ENCODE measurements around the gene DDR2.

Gene DDR2

GRCh38 chr1:162697140-162697895 lies 65.1 kb downstream of the DDR2 start:
- no peak for DNase-seq (ENCODE audit: low read depth in 3 of 3)

- DNase-seq (ENCODE audit: low read depth in 3 of 3) = no peak
These were observed 67.1 kb downstream of the DDR2 start for GRCh38 chr1:162699366-162699765.

GRCh38 chr1:162700131-162700530 lies 67.9 kb downstream of the DDR2 start:
- no peak for DNase-seq (ENCODE audit: low read depth in 3 of 3)

GRCh38 chr1:162701286-162701685 lies 69.0 kb downstream of the DDR2 start:
- no peak for DNase-seq (ENCODE audit: low read depth in 3 of 3)

- DNase-seq (ENCODE audit: low read depth in 3 of 3) = no peak
These were observed 70.4 kb downstream of the DDR2 start for GRCh38 chr1:162702628-162703027.

- no peak for DNase-seq (ENCODE audit: low read depth in 3 of 3)
These were observed 71.4 kb downstream of the DDR2 start for GRCh38 chr1:162703708-162704107.

- DNase-seq (ENCODE audit: low read depth in 3 of 3) = no peak
These were observed 72.6 kb downstream of the DDR2 start for GRCh38 chr1:162704673-162705424.

- DNase-seq (ENCODE audit: low read depth in 3 of 3) = no peak
These were observed 73.7 kb downstream of the DDR2 start for GRCh38 chr1:162706003-162706402.

GRCh38 chr1:162706606-162707005 lies 74.3 kb downstream of the DDR2 start:
- no peak for DNase-seq (ENCODE audit: low read depth in 3 of 3)

- no peak for DNase-seq (ENCODE audit: low read depth in 3 of 3)
These were observed 76.0 kb downstream of the DDR2 start for GRCh38 chr1:162708286-162708685.

- no peak for DNase-seq (ENCODE audit: low read depth in 3 of 3)
These were observed 77.0 kb downstream of the DDR2 start for GRCh38 chr1:162709132-162709860.

- DNase-seq (ENCODE audit: low read depth in 3 of 3) = no peak
These were observed 77.6 kb downstream of the DDR2 start for GRCh38 chr1:162709870-162710269.

GRCh38 chr1:162710345-162710744 lies 78.1 kb downstream of the DDR2 start:
- no peak for DNase-seq (ENCODE audit: low read depth in 3 of 3)

GRCh38 chr1:162710780-162711465 lies 78.7 kb downstream of the DDR2 start:
- DNase-seq (ENCODE audit: low read depth in 3 of 3) = no peak

- no peak for DNase-seq (ENCODE audit: low read depth in 3 of 3)
These were observed 80.2 kb downstream of the DDR2 start for GRCh38 chr1:162712317-162713029.

- no peak for DNase-seq (ENCODE audit: low read depth in 3 of 3)
These were observed 83.9 kb downstream of the DDR2 start for GRCh38 chr1:162716123-162716522.

- DNase-seq (ENCODE audit: low read depth in 3 of 3) = no peak
These were observed 84.3 kb downstream of the DDR2 start for GRCh38 chr1:162716552-162716951.

GRCh38 chr1:162717548-162718184 lies 85.4 kb downstream of the DDR2 start:
- DNase-seq (ENCODE audit: low read depth in 3 of 3) = no peak

GRCh38 chr1:162719678-162720077 lies 87.4 kb downstream of the DDR2 start:
- no peak for DNase-seq (ENCODE audit: low read depth in 3 of 3)

GRCh38 chr1:162720996-162721395 lies 88.7 kb downstream of the DDR2 start:
- no peak for DNase-seq (ENCODE audit: low read depth in 3 of 3)

- no peak for DNase-seq (ENCODE audit: low read depth in 3 of 3)
These were observed 89.2 kb downstream of the DDR2 start for GRCh38 chr1:162721471-162721870.

Measured in stimulated activated CD4-positive, alpha-beta T cell treated with anti-CD3 and anti-CD28 coated beads, TNF-alpha, amount 100 ng/mL, for 4 hours (primary cell).